ENCODE data around the gene KY.

- TF ChIP-seq CTCF (IDR thresholded peaks at IDR 0.05) (no peak), POLR2A (IDR thresholded peaks at IDR 0.05) (no peak)
These were observed 40.9 kb downstream of the KY start for GRCh38 chr3:134609821-134610431.
